ENCODE results near the gene CAPN5.

The CAPN5 gene

DNA sequence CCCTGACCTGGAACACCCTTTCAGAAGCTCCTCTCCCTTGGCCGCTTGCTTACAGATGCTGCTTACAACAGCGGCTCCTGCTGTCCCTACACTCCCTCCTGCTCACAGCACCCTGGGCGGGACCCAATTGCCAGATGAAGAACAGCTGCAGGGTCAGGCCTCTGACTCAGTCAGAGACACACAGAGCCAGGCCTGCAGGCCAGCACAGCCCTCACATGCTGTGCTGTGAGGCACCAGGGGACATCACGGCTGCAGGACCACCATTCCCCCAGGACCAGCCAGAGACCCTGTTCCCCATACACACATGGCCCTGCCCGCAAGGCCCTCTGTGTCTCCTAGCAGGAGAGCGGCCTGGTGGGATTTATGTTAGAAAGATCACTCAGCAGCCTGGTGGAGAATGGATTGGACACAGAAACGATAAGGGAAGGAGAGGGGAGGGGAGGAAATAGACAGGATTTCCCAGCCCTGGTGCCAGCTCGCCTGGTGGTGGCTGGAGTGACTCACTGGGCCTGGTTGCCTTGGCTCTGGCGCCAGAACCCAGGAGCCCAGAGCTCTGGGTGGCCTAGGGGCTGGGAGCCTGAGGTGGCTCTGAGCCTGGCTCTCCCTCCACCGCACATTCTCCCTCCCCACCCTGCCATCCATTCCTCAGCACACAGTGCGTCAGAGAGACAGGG lies 6.7 kb downstream of the CAPN5 start:
- TF ChIP-seq, protein P1, sequence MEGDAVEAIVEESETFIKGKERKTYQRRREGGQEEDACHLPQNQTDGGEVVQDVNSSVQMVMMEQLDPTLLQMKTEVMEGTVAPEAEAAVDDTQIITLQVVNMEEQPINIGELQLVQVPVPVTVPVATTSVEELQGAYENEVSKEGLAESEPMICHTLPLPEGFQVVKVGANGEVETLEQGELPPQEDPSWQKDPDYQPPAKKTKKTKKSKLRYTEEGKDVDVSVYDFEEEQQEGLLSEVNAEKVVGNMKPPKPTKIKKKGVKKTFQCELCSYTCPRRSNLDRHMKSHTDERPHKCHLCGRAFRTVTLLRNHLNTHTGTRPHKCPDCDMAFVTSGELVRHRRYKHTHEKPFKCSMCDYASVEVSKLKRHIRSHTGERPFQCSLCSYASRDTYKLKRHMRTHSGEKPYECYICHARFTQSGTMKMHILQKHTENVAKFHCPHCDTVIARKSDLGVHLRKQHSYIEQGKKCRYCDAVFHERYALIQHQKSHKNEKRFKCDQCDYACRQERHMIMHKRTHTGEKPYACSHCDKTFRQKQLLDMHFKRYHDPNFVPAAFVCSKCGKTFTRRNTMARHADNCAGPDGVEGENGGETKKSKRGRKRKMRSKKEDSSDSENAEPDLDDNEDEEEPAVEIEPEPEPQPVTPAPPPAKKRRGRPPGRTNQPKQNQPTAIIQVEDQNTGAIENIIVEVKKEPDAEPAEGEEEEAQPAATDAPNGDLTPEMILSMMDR (IDR thresholded peaks at IDR 0.05; ENCODE audit: extremely low read depth, insufficient read depth, missing control alignments), result no peak
- in situ Hi-C loops (cut with MboI; ENCODE audit: low pct_unique_long_range_greater_than_20kb, low sequenced_read_pairs, unreplicated experiment), result no loop called here
- no peak for DNase-seq (ENCODE audit: low spot score)

- no peak for DNase-seq (ENCODE audit: low spot score)
- in situ Hi-C loops (cut with MboI; ENCODE audit: low pct_unique_long_range_greater_than_20kb, low sequenced_read_pairs, unreplicated experiment), result no loop called here
- TF ChIP-seq, protein P1 (IDR thresholded peaks at IDR 0.05; ENCODE audit: extremely low read depth, insufficient read depth, missing control alignments), result no peak
These were observed 7.4 kb downstream of the CAPN5 start for GRCh38 chr11:77074205-77074604.

DNA sequence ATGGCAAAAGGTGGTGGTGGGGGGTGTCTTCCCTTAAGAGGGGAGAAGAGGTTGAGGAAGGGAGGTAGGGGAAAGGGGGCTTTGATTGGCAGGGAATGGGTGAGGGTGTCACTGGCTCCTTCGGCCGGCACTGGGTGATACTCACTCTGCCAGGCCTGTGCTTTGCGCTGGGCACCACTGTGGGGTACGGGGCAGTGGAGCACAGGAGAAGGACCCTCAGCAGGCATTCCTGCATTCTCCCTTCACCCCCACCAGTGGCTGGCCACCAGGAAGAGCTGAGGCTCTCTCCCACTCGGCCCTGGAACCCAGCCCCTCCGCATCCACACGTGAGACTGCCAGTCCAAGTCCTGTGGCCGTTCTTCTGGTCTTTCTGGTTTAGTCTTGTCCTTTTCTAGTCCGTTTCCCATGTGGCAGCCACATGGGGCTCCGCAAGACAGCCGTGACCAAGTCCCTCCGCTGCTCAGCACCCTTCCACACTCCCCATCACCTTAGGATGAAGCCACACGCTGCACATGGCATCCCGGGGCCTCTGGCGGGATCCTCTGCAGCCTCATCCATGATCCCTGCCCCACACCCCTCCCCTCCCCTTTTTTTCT lies 8.0 kb downstream of the CAPN5 start:
- DNase-seq (ENCODE audit: low spot score), result no peak
- in situ Hi-C loops (cut with MboI; ENCODE audit: low pct_unique_long_range_greater_than_20kb, low sequenced_read_pairs, unreplicated experiment), result no loop called here
- TF ChIP-seq, protein P1 (IDR thresholded peaks at IDR 0.05; ENCODE audit: extremely low read depth, insufficient read depth, missing control alignments), result no peak

GRCh38 chr11:77075425-77075905 lies 8.7 kb downstream of the CAPN5 start:
- TF ChIP-seq, protein P1 (IDR thresholded peaks at IDR 0.05; ENCODE audit: extremely low read depth, insufficient read depth, missing control alignments), result no peak
- DNase-seq (ENCODE audit: low spot score), result no peak
- in situ Hi-C loops (cut with MboI; ENCODE audit: low pct_unique_long_range_greater_than_20kb, low sequenced_read_pairs, unreplicated experiment), result no loop called here

DNA sequence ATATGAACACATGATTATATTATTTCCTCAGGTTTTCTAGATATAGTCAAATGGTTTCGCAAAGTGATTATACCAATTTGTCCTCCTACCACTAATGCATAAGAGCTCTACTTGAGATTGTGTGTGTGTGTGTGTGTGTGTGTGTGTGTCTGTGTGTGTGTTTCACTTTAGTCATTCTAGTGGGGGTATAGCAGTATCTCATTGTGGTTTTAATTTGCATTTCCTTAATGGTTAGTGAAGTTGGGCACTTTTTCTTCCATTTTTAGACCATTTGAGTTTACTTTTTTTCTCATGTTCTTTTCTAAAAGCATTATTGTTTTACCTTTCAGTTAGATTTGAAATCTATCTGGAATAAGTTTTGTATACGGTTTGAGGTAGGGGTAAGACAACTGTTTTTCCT lies 12.9 kb downstream of the CAPN5 start:
- no peak for DNase-seq (ENCODE audit: low spot score)
- in situ Hi-C loops (cut with MboI; ENCODE audit: low pct_unique_long_range_greater_than_20kb, low sequenced_read_pairs, unreplicated experiment), result no loop called here
- TF ChIP-seq, protein P1 (IDR thresholded peaks at IDR 0.05; ENCODE audit: extremely low read depth, insufficient read depth, missing control alignments), result no peak

GRCh38 chr11:77080643-77081210 lies 14.0 kb downstream of the CAPN5 start:
- in situ Hi-C loops (cut with MboI; ENCODE audit: low pct_unique_long_range_greater_than_20kb, low sequenced_read_pairs, unreplicated experiment), result no loop called here
- no peak for DNase-seq (ENCODE audit: low spot score)
- TF ChIP-seq, protein P1 (IDR thresholded peaks at IDR 0.05; ENCODE audit: extremely low read depth, insufficient read depth, missing control alignments), result no peak
